HepG2 (cell line): ENCODE measurements around the gene ZMYND10. TPM values are rescaled to one million over a fixed set of nuclear protein-coding genes. Genes with fewer than 3 reads are reported as not detected.
A peak's percentile ranks its signal among the peaks of the same experiment; 100 is the strongest.

Source experiments
- ARID5B ChIP-seq: IDR thresholded peaks from 2 replicates; pipeline ENCODE4 v1.4.0; 2020; ENCODE audit warnings: mild to moderate bottlenecking, missing genetic modification reagents
- SOX13 ChIP-seq, 3 experiments: fragments of 450-650 bp in 1 of 3; sonication (generic) in 1 of 3; formaldehyde crosslinking in 1 of 3; IDR thresholded peaks in 2 of 3; conservative IDR thresholded peaks in 1 of 3; 2 replicates each; pipeline versions ENCODE4 v1.5.0 to v1.6.1; 2016 to 2020; ENCODE audit warnings: antibody characterized with exemption in 1 of 3, mild to moderate bottlenecking in 1 of 3, missing compliant biosample characterization in 1 of 3, missing genetic modification reagents in 1 of 3, moderate library complexity in 1 of 3
- TBP ChIP-seq: sonication (generic); formaldehyde crosslinking; IDR thresholded peaks from 2 replicates; pipeline ENCODE4 v1.5.0; 2020; ENCODE audit warnings: missing genetic modification reagents
- TCF7L2 ChIP-seq: IDR thresholded peaks from 2 replicates; pipeline ENCODE4 v1.6.1; 2011; ENCODE audit warnings: mild to moderate bottlenecking, low read depth, low read length, moderate library complexity
- ZBTB1 ChIP-seq: sonication (generic); formaldehyde crosslinking; IDR thresholded peaks from 2 replicates; pipeline ENCODE4 v1.4.0; 2020; ENCODE audit warnings: missing genetic modification reagents, borderline replicate concordance
- ZNF337 ChIP-seq: sonication (generic); formaldehyde crosslinking; IDR thresholded peaks from 2 replicates; pipeline ENCODE4 v1.5.1; 2020; ENCODE audit warnings: missing genetic modification reagents, low read depth, mild to moderate bottlenecking, borderline replicate concordance
- ZNF546 ChIP-seq: sonication (generic); formaldehyde crosslinking; conservative IDR thresholded peaks from 2 replicates; pipeline ENCODE4 v1.8.1; 2023; ENCODE audit warnings: mild to moderate bottlenecking, missing genetic modification reagents
- polyA plus RNA-seq, 8 experiments: library from polyadenylated mRNA; depleted of rRNA in 3 of 8; stranded (reverse) in 7 of 8; unstranded in 1 of 8; fragments of >200 nt; fragmentation: Illumina TruSeq in 4 of 8; extraction: Trizol in 4 of 8; gene quantifications; 2 replicates each; pipeline versions ENCODE4 v1.2.1 to v1.2.3, GENCODE V29; 2011 to 2016; ENCODE audit warnings: low read depth in 4 of 8, missing spikeins in 1 of 8, mixed read lengths in 1 of 8; ENCODE audit not compliant: insufficient read depth in 1 of 8
- total RNA-seq, 5 experiments: library from RNA; depleted of rRNA; stranded (reverse); fragments of >200 nt; fragmentation: Illumina TruSeq; extraction: Trizol; gene quantifications; 2 replicates each; pipeline ENCODE4 v1.2.3, GENCODE V29; 2016; ENCODE audit warnings: low read depth in 1 of 5
- TF ChIP-seq, protein P1 (sequence below): sonication (generic); formaldehyde crosslinking; IDR thresholded peaks from 2 replicates; pipeline ENCODE4 v1.8.0; 2022; ENCODE audit warnings: mild to moderate bottlenecking, missing genetic modification reagents; ENCODE audit not compliant: insufficient replicate concordance
- TF ChIP-seq, protein P2 (sequence below): sonication (generic); formaldehyde crosslinking; IDR thresholded peaks from 2 replicates; pipeline ENCODE4 v1.5.1; 2020; ENCODE audit warnings: mild to moderate bottlenecking, missing genetic modification reagents, borderline replicate concordance
- TF ChIP-seq, protein P3 (sequence below), 2 experiments: IDR thresholded peaks; 2 replicates each; pipeline ENCODE4 v1.6.1; 2011 to 2012; ENCODE audit warnings: low read length in 2 of 2, borderline replicate concordance in 1 of 2, low read depth in 1 of 2, mild to moderate bottlenecking in 1 of 2, moderate library complexity in 1 of 2
- TF ChIP-seq, protein P4 (sequence below): sonication (generic); formaldehyde crosslinking; IDR thresholded peaks from 2 replicates; pipeline ENCODE4 v1.4.0; 2020; ENCODE audit warnings: missing genetic modification reagents, borderline replicate concordance

The ZMYND10 gene
- total and polyA plus RNA-seq, 2 of the 13 experiments (the other 11 are each of a cell fraction or from before 2014, with no cell fraction given): 0.60 to 0.74 TPM

DNA sequence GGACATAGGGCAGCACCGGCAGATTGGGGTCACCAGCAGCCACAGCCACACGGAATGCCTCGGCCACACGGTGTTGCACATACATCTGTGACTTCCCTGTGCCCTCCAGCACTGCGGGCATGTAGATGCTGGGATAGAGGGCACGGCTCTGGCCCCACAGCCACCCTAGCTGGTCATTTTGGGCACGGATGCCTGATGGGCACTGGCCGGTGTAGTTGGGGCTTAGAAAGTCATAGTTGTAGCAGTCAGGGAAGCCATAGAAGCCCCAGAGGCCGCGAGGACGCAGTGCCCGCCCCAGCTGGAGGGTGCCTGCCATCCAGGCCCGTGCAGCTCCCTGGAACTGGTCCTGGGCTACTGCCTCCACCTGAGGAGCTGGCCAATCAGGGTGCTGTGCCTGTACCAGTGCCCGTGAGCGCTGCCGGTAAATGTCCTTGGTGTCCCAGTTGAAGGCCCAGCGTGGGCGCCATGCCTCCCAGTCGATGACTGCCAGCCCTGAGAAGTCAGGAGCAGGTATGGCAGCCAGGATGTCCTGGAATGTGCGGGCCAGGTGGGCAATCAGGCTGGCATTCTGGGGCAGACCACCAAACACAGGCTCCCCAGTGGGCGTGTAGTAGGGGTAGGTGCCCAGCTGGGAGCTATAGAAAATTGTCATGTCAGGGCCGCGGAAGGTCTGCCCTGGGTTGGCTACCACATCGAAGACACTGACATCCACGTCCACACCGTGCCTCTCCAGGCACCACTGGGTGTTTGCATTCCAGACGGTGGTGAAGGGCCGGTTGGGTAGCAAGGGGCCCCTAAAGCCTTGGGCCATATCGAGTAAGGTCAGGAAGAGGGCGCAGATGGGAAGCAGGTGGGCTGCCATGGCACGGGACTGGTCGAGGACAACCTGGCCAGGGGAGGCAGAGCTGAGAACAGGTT lies 43.2 kb downstream of the ZMYND10 start (continued):
- TF ChIP-seq SOX13 (IDR thresholded peaks at IDR 0.05): no peak
- no peak for TF ChIP-seq SOX13 (CRISPR knock-in tag; conservative IDR thresholded peaks at IDR 0.05 in 1 of 2, IDR thresholded peaks at IDR 0.05 in 1 of 2)
- TF ChIP-seq, protein P1, sequence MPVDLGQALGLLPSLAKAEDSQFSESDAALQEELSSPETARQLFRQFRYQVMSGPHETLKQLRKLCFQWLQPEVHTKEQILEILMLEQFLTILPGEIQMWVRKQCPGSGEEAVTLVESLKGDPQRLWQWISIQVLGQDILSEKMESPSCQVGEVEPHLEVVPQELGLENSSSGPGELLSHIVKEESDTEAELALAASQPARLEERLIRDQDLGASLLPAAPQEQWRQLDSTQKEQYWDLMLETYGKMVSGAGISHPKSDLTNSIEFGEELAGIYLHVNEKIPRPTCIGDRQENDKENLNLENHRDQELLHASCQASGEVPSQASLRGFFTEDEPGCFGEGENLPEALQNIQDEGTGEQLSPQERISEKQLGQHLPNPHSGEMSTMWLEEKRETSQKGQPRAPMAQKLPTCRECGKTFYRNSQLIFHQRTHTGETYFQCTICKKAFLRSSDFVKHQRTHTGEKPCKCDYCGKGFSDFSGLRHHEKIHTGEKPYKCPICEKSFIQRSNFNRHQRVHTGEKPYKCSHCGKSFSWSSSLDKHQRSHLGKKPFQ (CRISPR knock-in tag): peak; percentile 26
- TF ChIP-seq, protein P2, sequence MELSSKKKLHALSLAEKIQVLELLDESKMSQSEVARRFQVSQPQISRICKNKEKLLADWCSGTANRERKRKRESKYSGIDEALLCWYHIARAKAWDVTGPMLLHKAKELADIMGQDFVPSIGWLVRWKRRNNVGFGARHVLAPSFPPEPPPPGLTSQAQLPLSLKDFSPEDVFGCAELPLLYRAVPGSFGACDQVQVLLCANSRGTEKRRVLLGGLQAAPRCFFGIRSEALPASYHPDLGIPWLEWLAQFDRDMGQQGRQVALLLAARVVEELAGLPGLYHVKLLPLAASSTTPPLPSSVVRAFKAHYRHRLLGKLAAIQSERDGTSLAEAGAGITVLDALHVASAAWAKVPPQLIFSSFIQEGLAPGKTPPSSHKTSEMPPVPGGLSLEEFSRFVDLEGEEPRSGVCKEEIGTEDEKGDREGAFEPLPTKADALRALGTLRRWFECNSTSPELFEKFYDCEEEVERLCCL (CRISPR knock-in tag): no peak
- TF ChIP-seq, protein P3, sequence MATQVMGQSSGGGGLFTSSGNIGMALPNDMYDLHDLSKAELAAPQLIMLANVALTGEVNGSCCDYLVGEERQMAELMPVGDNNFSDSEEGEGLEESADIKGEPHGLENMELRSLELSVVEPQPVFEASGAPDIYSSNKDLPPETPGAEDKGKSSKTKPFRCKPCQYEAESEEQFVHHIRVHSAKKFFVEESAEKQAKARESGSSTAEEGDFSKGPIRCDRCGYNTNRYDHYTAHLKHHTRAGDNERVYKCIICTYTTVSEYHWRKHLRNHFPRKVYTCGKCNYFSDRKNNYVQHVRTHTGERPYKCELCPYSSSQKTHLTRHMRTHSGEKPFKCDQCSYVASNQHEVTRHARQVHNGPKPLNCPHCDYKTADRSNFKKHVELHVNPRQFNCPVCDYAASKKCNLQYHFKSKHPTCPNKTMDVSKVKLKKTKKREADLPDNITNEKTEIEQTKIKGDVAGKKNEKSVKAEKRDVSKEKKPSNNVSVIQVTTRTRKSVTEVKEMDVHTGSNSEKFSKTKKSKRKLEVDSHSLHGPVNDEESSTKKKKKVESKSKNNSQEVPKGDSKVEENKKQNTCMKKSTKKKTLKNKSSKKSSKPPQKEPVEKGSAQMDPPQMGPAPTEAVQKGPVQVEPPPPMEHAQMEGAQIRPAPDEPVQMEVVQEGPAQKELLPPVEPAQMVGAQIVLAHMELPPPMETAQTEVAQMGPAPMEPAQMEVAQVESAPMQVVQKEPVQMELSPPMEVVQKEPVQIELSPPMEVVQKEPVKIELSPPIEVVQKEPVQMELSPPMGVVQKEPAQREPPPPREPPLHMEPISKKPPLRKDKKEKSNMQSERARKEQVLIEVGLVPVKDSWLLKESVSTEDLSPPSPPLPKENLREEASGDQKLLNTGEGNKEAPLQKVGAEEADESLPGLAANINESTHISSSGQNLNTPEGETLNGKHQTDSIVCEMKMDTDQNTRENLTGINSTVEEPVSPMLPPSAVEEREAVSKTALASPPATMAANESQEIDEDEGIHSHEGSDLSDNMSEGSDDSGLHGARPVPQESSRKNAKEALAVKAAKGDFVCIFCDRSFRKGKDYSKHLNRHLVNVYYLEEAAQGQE (IDR thresholded peaks at IDR 0.05; ENCODE audit: borderline replicate concordance in 1 of 2, low read depth in 1 of 2, low read length in 2 of 2): no peak
- no peak; the same call in 1 of the 2 replicates for TF ChIP-seq ZNF337 (CRISPR knock-in tag)
- no peak for TF ChIP-seq ZBTB1 (CRISPR knock-in tag)
- TF ChIP-seq, protein P4, sequence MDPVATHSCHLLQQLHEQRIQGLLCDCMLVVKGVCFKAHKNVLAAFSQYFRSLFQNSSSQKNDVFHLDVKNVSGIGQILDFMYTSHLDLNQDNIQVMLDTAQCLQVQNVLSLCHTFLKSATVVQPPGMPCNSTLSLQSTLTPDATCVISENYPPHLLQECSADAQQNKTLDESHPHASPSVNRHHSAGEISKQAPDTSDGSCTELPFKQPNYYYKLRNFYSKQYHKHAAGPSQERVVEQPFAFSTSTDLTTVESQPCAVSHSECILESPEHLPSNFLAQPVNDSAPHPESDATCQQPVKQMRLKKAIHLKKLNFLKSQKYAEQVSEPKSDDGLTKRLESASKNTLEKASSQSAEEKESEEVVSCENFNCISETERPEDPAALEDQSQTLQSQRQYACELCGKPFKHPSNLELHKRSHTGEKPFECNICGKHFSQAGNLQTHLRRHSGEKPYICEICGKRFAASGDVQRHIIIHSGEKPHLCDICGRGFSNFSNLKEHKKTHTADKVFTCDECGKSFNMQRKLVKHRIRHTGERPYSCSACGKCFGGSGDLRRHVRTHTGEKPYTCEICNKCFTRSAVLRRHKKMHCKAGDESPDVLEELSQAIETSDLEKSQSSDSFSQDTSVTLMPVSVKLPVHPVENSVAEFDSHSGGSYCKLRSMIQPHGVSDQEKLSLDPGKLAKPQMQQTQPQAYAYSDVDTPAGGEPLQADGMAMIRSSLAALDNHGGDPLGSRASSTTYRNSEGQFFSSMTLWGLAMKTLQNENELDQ (CRISPR knock-in tag): no peak
- no peak for TF ChIP-seq TCF7L2
- no peak for TF ChIP-seq ARID5B (CRISPR knock-in tag)
- no peak for TF ChIP-seq TBP (CRISPR knock-in tag)
- no peak for TF ChIP-seq ZNF546
